Stimulated activated CD4-positive, alpha-beta T cell treated with anti-CD3 and anti-CD28 coated beads, Interleukin-1b, Interleukin-23, amount 100 ng/mL, for 24 hours (primary cell): ENCODE data around the gene NFS1.
A peak's percentile ranks its signal among the peaks of the same experiment; 100 is the strongest.

Experiments used
- DNase-seq, 4 experiments: peaks; one replicate each; pipeline ENCODE4 v3.0.0-alpha.2; 2020; ENCODE audit warnings: low read depth in 4 of 4, low spot score in 1 of 4

NFS1 gene

DNA sequence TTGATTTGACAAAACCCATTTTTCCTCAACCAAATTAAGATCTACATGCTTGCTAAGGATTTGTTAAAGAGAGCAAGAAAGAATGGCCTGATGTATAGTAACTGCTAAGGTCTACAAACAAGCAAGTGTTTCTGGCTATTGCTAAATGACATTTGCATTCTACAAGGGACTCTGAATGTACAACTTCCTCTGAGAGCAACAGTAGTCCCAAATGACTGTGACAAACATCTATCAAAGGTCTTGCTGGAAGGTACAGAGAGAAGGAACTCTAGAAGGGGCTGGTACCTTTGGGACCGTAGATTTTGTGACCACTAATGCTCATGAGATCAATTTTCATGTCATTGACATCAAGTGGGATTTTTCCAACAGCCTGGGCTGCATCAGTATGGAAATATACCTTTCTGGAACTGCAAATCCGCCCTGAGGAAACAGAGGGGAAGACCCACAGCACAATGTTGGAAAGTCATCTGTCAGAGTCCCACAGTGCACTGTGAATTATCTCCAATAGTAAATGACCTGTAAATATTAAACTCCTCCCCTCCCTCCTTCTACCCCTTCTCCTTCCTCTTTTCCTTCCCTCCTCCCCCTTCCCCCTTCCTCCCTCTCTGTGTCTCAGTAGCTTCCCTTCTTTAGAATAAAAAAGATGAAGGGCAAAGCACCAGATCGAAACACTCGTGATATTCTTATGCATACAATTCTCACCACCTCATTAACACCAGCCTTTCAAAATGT is 18.5 kb downstream of the NFS1 start:
- no peak for DNase-seq

- DNase-seq = no peak
Measured at GRCh38 chr20:35674921-35675320, 24.2 kb downstream of the NFS1 start.

- DNase-seq = no peak
Measured at GRCh38 chr20:35673884-35674283, 25.3 kb downstream of the NFS1 start.

GRCh38 chr20:35669681-35670080 is 29.5 kb downstream of the NFS1 start:
- no peak for DNase-seq

GRCh38 chr20:35669221-35669620 is 29.9 kb downstream of the NFS1 start:
- no peak for DNase-seq

- no peak for DNase-seq
Measured at GRCh38 chr20:35665949-35666288, 33.2 kb downstream of the NFS1 start.

- peak; percentile 77 to 90 (median 81) for DNase-seq
Measured at GRCh38 chr20:35664466-35665206, 34.5 kb downstream of the NFS1 start, which contains the start of the genes CPNE1 and RBM12. Gene CPNE1, minus strand, starts transcription at chr20:35664900. Its CDS starts 31,977 bp downstream, at chr20:35632923. Gene RBM12, minus strand, starts transcription at chr20:35664900. Its CDS starts 9,578 bp downstream, at chr20:35655322.

GRCh38 chr20:35663516-35664465 is 35.4 kb downstream of the NFS1 start:
- peak; percentile 23 to 34 (median 28) for DNase-seq

- DNase-seq = no peak
Measured at GRCh38 chr20:35662551-35662950, 36.6 kb downstream of the NFS1 start.

GRCh38 chr20:35661908-35662307 is 37.2 kb downstream of the NFS1 start:
- no peak for DNase-seq

GRCh38 chr20:35661053-35661452 is 38.1 kb downstream of the NFS1 start:
- DNase-seq = no peak

- DNase-seq = peak in 1 of 4 experiments; percentile 21
Measured at GRCh38 chr20:35660122-35660937, 38.8 kb downstream of the NFS1 start.

DNA sequence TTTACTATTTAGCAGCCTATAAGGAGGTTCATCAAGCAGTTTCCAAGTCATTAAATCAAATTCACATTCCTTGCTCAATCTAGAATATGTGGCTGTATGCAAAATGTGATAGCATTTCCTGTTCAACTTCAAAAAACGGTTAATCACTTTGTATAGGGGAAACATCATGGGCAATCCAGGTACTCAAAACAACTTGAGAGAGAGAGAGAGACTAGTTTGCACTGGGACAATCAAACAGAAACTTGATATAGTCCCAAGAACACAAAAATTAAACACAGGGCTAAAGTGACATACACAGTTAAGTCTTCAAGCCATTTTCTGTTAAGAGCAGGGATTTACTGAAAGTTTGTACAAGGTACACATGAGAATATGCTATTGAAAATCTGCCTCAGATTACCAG is 41.9 kb downstream of the NFS1 start:
- no peak for DNase-seq

- no peak for DNase-seq
Measured at GRCh38 chr20:35654415-35654814, 44.7 kb downstream of the NFS1 start.

GRCh38 chr20:35653893-35654292 is 45.3 kb downstream of the NFS1 start:
- no peak for DNase-seq

- no peak for DNase-seq
Measured at GRCh38 chr20:35653430-35653734, 45.8 kb downstream of the NFS1 start.

GRCh38 chr20:35652641-35653429 is 46.3 kb downstream of the NFS1 start:
- DNase-seq = no peak

DNA sequence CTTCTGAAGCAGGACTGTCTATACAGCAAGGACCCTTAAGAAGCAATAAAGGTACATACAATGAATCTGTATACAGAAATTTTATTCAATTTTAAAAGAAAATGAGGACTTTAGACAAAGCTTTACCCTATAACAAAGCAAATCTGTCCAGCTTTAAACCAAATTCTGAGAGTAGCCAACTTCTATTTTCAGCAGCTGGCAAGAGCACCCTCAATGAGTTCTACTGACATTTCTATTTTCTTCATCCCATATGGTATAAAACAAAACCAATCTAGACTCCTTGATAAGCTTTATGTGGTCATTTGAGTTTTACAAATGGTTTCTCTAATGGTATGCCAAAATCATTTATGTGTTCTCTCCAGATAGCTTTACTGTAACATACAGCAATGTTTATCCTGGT is 47.2 kb downstream of the NFS1 start:
- DNase-seq = no peak

- DNase-seq = no peak
Measured at GRCh38 chr20:35650632-35651031, 48.5 kb downstream of the NFS1 start.

DNA sequence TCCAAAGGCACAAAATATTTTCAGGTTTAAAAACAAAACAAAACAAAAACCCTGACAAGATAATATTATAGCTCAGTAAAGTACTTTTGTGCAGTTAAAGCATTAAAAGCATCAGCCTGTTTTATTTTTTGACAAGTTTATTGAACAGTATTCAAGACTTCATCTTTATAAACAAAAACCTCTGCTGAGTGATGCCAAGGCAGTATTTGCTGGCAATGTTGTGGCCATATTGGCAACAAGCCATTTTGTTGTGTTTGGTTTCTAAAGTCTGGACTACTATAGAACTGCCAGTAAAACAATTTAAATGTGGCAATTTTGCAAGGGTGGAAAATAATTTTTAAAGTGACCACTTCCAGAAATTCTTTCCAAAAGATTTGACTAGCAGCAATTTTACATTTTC is 50.3 kb downstream of the NFS1 start:
- no peak for DNase-seq
